ENCODE data around the gene KRTAP10-7. TPM values are rescaled to one million over a fixed set of nuclear protein-coding genes. Genes with fewer than 3 reads are reported as not detected.

Gene KRTAP10-7
- total RNA-seq, 1 donor from 2014 or later = not detected

GRCh38 chr21:44558695-44559094 is 41.7 kb upstream of the KRTAP10-7 start, which contains the start of gene KRTAP10-3:
KRTAP10-3 (minus strand) TSS chr21:44558795; CDS start chr21:44558715, 80 bp downstream.
- Histone ChIP-seq H3K36me3 (ENCODE audit: insufficient read depth, low read length) (no peaks in the 10 kb centered on the region), H3K4me1 (ENCODE audit: insufficient read depth, low read length) (no peaks in the 10 kb centered on the region), H3K9me3 (ENCODE audit: insufficient read depth, low read depth, low read length) (no peaks in the 10 kb centered on the region), H2AFZ (ENCODE audit: low read depth, low read length) (no peak within 1 kb of the TSS), H3K4me3 (ENCODE audit: insufficient read depth, low read depth, low read length) (no peak within 1 kb of the TSS), H3K9ac (ENCODE audit: low read length) (no peak within 1 kb of the TSS), H4K20me1 (ENCODE audit: insufficient read depth, low read length) (no peaks in the 10 kb centered on the region), H3K27me3 (ENCODE audit: insufficient read depth, low read length) (peaks cover 5% of the 10 kb centered on the region), H3K4me2 (ENCODE audit: low read length) (no peak within 1 kb of the TSS), H3K27ac (ENCODE audit: low read depth, low read length) (no peak within 1 kb of the TSS), H3K79me2 (ENCODE audit: insufficient read depth, low read length) (no peaks in the 10 kb centered on the region)
- TF ChIP-seq CTCF (IDR thresholded peaks at IDR 0.05; ENCODE audit: insufficient read depth, low read depth, low read length) (no peak), EZH2 (IDR thresholded peaks at IDR 0.05; ENCODE audit: insufficient read depth, low read length) (no peak)
- Mint-ChIP-seq H3K36me3 (ENCODE audit: low read depth, unreplicated experiment) (no peaks in the 10 kb centered on the region), H3K27me3 (ENCODE audit: low read depth, unreplicated experiment) (peaks cover 25% of the 10 kb centered on the region), H3K4me3 (ENCODE audit: unreplicated experiment) (no peak within 1 kb of the TSS), H3K27ac (ENCODE audit: unreplicated experiment) (no peak within 1 kb of the TSS), H3K9me3 (ENCODE audit: unreplicated experiment) (peaks cover 8% of the 10 kb centered on the region), H3K4me1 (ENCODE audit: low read depth, unreplicated experiment) (no peaks in the 10 kb centered on the region)
- no peak for FAIRE-seq
- no peak for DNase-seq (ENCODE audit: low read depth)

GRCh38 chr21:44564099-44564498 is 36.3 kb upstream of the KRTAP10-7 start:
- FAIRE-seq = no peak
- no peaks in the 10 kb centered on the region for H3K36me3 Mint-ChIP-seq (ENCODE audit: low read depth, unreplicated experiment)
- peaks cover 14% of the 10 kb centered on the region for H3K27me3 Mint-ChIP-seq (ENCODE audit: low read depth, unreplicated experiment)

More at GRCh38 chr21:44564099-44564498, 36.3 kb upstream of the KRTAP10-7 start:
- Mint-ChIP-seq H3K27ac (ENCODE audit: unreplicated experiment) (no peak overlapping the region), H3K9me3 (ENCODE audit: unreplicated experiment) (peaks cover 8% of the 10 kb centered on the region), H3K4me3 (ENCODE audit: unreplicated experiment) (no peak overlapping the region), H3K4me1 (ENCODE audit: low read depth, unreplicated experiment) (no peaks in the 10 kb centered on the region)
- Histone ChIP-seq H4K20me1 (ENCODE audit: insufficient read depth, low read length) (no peaks in the 10 kb centered on the region), H3K4me3 (ENCODE audit: insufficient read depth, low read depth, low read length) (no peak overlapping the region), H3K27ac (ENCODE audit: low read depth, low read length) (no peak overlapping the region), H3K9ac (ENCODE audit: low read length) (no peak overlapping the region), H3K27me3 (ENCODE audit: insufficient read depth, low read length) (no peaks in the 10 kb centered on the region), H3K36me3 (ENCODE audit: insufficient read depth, low read length) (no peaks in the 10 kb centered on the region), H3K9me3 (ENCODE audit: insufficient read depth, low read depth, low read length) (no peaks in the 10 kb centered on the region), H2AFZ (ENCODE audit: low read depth, low read length) (no peak overlapping the region), H3K4me1 (ENCODE audit: insufficient read depth, low read length) (no peaks in the 10 kb centered on the region), H3K4me2 (ENCODE audit: low read length) (no peak overlapping the region), H3K79me2 (ENCODE audit: insufficient read depth, low read length) (no peaks in the 10 kb centered on the region)
- TF ChIP-seq EZH2 (IDR thresholded peaks at IDR 0.05; ENCODE audit: insufficient read depth, low read length) (no peak), CTCF (IDR thresholded peaks at IDR 0.05; ENCODE audit: insufficient read depth, low read depth, low read length) (no peak)
- no peak for DNase-seq (ENCODE audit: low read depth)

All from astrocyte (in vitro differentiated cells and primary cell).